ENCODE measurements around the gene RXRG.
"Not testable (repeated sequence)": the region's sequence is repeated elsewhere in the genome, so short reads cannot be mapped to it uniquely, and the experiment has no call there.

Gene RXRG
- total RNA-seq = 0 reads per million in 2 donors

DNA sequence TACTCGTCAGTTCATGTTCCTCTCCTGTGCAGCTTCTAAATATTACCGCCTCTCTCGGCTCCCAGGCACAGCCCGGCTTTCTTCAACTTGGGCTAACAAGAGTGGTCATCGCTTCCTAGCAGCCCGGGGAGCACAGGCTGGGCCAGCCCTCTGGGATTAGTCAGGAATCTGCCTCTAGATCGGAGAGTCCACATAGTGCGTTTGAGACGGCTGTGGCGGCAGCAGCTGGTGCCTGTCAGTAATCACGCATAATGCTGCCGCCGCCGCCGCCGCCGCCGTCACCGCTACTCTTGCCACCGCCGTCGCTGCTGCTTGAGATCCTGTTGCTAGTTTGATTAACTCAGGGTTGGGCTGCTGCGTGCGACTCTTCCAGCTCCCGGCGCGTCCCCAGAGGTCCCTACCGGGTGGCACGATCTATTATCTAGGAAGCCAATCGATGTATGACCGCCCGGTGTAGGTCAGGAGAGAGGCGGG, at the start of gene RXRG:
Gene RXRG, minus strand, starts transcription at position 230 of the 474 bp plus-strand sequence. CDS start 233 bp downstream, outside the sequence.
- no peak for DNase-seq

- no peak for DNase-seq
These were observed 48.0 kb upstream of the RXRG start for GRCh38 chr1:165492845-165493373.

DNA sequence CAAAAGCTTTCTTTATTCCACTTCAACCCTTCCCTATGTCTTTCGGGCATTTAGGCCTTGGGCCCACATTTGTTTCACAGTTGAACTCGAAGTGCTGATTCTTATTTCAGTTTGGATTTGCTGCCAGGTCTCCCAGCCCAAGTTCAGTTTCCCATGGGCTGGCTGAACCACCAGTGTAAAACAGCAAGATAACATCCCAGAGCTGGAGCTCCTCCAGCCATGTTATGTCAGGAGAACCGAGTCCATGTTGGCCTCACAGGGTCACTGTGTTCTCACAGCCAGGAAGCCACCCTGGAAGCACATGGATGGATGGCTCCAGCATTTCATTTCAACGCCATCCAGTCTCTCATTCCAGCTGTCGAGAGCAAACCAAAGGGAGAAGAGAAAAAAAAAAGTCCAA, 45.2 kb upstream of the RXRG start:
- DNase-seq = no peak

- no peak for DNase-seq
These were observed 43.0 kb upstream of the RXRG start for GRCh38 chr1:165487921-165488320.

GRCh38 chr1:165486663-165487062, 41.7 kb upstream of the RXRG start:
- DNase-seq = no peak

- no peak for DNase-seq
These were observed 40.8 kb upstream of the RXRG start for GRCh38 chr1:165485716-165486115.

DNA sequence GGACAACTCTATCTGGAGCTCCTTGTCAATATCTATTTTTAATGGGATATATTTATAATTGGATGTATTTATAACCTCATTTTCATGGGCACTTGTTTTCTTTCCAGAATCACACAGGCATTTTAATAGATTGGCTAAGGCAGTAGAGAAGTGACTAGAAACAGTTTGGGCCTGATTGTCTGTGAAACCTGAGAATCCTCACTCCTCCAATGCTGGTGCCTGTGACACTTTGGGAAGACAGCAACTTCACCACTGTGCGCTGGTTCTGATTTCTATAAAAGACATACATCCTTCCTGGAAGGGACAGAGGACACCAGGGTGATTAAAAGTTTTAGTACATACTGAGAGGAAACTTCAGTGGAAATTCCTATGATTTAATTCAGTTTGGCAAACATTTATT, 39.6 kb upstream of the RXRG start:
- no peak for DNase-seq

DNA sequence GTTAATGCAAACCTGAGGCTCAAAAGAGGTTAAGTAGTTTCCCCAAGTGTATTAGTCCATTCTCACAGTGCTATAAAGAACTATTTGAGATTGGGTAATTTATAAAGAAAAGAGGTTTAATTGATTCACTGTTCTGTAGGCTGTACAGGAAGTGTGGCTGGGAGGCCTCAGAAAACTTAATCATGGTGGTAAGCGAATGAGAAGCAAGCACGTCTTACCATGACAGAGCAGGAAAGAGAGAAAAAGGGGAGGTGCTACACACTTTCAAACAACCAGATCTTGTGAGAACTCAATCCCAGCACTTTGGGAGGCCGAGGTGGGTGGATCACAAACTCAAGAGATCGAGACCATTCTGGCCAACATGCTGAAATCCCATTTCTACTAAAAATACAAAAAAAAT, 38.5 kb upstream of the RXRG start:
- DNase-seq = no peak

DNA sequence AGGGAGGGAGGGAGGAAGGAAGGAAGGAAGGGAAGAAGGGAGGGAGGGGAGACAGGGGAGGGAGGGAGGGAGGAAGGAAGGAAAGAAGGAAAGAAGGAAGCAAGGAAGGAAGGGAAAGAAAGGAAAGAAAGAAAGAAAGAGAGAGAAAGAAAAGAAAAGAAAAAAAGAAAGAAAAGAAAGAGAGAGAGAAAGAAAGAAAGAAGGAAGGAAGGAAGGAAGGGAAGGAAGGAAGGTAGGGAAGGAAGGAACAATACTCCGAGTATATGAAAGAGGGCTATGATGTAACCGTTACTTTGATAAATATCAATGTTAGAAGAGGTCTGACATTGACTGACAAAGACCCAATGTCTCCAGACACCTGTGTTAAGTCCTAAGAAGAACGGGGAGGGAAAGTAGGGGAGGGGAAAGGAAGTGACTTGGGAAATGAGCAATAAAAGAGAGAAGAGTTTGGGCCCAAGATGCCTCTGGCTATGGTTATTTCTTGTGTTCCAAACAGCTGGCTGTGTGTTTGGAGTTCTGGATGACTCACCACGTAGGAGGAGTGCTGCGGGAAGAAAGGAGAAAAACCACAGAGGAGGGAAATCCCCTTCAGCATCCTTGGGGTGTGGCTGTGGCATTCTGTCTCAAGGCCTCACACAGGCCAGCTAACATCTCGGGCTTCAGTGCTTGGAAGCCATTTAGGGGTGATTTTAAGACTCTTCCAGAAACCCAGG, 37.0 kb upstream of the RXRG start:
- DNase-seq = no peak

DNA sequence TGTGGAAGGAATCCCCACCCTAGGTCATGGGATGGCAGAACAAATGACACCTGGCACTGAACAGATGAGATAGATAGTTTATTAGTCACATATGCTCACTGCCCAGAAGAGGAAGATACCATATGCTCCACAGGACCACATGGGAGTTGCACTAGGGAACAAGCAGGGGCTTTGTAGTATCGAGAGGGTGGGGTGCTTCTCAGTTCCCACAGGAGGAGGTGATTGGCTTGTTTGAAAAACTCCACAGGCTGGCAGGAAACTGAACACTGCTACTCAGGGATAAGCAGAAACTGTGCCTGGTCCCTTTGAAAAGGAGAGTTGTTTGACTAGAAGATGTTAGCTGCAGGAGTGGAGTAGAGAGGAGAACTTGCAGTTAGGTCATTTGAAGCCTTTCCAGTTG, 31.9 kb upstream of the RXRG start:
- DNase-seq = no peak

GRCh38 chr1:165474196-165474595, 29.3 kb upstream of the RXRG start:
- no peak for DNase-seq

GRCh38 chr1:165473081-165473480, 28.2 kb upstream of the RXRG start:
- DNase-seq = no peak

DNA sequence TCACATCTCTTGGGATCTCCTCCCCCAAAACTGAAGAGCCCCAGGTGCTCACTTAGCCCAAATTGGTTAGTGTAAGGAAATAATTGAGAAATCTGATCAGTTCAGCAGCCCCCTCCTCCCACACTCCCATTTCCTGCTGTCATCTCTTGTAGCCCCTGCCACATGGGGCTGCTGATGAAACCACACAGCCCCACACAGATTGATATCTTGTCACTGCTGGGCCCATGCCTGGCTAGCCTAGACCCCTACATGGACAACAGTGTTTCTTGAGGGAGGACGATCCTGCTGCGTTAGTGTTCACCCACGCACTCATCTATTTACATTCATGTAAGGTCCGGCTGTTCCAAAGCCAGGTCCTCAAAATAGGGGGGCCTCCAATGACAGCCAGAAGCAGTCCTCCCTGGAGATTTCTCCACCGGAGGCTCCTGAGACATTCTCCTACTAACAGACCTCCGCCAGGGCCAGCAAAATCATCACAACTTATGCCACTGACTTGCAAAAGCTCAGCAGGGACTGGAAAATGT, 23.9 kb upstream of the RXRG start:
- DNase-seq = no peak

- no peak for DNase-seq
These were observed 23.3 kb upstream of the RXRG start for GRCh38 chr1:165468253-165468652.

GRCh38 chr1:165467706-165468105, 22.8 kb upstream of the RXRG start:
- no peak for DNase-seq

- DNase-seq = no peak
These were observed 19.1 kb upstream of the RXRG start for GRCh38 chr1:165463978-165464377.

GRCh38 chr1:165459683-165460082, 14.8 kb upstream of the RXRG start:
- not testable (repeated sequence) for DNase-seq

DNA sequence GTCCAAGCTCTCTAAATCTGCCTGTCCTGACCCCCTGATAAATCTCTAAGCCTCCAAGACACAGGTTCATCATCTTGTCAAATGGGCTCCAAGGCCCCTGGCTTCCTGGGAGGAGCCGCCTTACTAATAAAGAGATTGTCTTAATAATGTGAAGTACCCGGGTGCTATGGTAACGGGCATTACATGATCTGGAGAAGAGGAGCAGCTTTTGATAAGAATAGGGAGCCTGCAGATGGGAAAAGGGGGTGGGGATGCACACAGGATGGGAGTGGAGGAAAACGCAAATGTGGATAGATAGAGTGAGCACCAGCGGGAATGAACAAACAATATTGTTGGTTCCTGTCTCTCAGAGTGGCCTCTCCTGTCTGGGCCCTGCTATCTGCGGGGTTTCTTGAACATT, 11.9 kb upstream of the RXRG start:
- DNase-seq = no peak

DNA sequence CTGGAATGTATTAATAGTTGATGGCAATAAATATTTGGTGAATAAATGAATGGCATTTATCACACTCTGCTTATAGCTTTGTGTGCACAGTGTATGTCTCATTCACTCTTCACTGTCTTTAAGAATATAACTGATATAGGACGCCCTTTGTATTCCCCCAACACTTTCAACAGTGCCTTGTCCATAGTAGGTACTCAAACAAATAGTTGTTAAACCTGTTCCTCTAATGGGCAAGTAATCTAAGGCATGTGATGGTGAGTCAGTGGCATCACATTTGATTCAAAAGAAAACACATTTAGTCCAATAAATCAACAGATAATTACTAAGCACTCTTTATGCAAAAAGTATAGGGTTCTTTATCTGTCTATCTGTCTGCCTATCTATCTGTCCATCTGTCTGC, 11.2 kb upstream of the RXRG start:
- DNase-seq = no peak

GRCh38 chr1:165455111-165455510, 10.2 kb upstream of the RXRG start:
- DNase-seq = no peak

DNA sequence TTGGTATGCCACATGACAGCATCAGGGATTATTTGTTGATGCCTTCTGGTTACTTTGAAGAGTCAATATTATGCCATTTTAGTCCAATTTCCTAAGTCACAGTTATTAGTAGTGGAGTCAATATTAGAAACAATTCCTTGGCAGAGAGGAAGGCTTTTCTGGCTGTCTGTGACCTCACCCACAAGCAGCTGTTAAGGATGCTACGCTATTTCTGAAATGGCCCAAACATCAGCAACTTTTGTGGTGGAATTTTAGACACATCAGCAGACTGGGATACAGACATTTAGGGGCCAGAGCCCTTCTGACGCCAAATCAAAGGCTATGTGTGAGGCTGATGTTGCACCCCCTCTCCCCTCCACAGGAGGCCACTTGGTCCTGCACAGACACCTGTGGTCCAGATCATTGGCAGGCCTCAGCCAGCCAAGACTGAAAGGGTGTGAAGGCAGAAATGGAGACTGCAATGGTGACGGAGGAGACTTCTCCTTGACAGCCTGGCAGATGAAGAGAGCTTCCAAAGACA, 9.2 kb upstream of the RXRG start:
- no peak for DNase-seq

DNA sequence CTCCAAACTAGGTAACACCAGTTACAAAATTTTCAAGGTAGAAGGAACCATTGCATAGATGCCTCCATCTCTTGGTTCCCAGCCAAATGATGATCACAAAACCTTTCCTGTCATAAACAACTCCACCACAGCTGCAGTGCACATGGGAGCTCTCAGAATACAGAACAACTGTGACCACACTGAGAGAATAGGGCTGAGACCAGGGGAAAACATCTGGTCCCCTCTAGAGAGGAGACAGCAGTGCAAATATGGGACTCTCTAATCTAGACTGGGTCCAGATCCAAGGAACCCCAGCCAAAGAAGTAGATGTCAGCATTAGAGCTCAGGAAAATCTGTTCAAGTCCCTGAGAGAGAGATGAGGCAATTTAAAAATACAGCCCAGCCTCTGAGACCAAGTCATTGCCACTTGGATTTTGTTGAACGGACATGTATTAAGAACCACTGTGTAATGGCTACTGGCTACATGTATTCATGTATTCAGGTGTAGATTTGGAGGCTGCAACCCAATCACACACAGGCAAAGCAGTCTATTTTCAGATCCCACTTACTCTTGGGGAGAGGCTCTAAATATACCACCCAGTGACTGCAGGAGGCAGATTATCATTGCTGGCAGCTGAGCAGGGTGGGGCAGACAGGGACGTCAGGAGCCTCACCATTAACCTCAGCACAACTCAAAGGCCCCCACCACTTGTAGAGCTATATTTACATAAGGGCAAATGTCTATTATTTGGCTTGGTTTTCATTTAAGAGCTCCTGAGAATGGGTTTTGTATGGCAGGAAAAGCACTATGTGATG, 7.6 kb upstream of the RXRG start:
- no peak for DNase-seq

DNA sequence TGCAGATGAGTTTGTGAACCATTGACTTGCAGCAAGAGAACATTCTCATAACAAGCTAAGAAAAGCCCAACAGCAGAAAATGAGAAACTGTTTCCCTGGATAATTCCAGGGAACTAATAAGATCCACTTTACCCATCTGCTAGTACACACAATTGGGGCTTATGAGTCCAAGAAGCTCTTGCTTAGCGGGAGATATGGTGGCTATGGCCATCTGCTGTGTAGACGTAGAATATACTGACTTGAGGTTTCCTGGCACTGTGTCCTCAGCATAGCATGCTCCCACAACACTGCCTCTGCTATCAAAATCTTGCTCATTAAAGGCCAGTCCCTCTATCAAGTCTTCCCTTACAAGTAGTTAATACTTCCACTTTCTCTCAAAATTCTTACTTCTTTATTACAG, 6.8 kb upstream of the RXRG start:
- DNase-seq = no peak

DNA sequence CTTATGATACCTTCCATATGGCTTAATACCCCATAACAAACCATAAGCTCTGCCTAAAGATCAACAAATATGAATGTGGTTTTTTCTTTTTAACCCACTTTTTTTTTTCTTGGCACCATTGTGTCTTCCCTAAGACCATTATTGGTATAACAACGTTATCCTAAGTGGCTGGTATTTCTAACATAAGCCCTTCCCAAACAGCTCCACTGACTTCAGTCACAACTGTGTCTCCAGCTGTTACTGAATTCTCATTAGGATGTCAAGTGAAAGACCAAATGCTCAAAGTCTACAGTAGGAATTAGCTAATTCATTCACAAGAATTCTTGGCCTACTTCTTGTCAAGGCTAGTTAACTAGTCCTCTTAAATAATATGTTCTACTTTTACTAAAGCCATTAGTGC, 4.2 kb upstream of the RXRG start:
- no peak for DNase-seq

Measured in activated gamma-delta T cell (primary cell).